HG02571 (cell line): Measurements from ENCODE around the gene DNAH6.
"Not testable (repeated sequence)": the region's sequence is repeated elsewhere in the genome, so short reads cannot be mapped to it uniquely, and the experiment has no call there.

Experiments used
- ATAC-seq: cut with Tn5 transposase; IDR thresholded peaks from one replicate; pipeline ENCODE4 v1.9.1; 2021; ENCODE audit warnings: mild to moderate bottlenecking, moderate library complexity; ENCODE audit not compliant: unreplicated experiment

Gene DNAH6, protein sequence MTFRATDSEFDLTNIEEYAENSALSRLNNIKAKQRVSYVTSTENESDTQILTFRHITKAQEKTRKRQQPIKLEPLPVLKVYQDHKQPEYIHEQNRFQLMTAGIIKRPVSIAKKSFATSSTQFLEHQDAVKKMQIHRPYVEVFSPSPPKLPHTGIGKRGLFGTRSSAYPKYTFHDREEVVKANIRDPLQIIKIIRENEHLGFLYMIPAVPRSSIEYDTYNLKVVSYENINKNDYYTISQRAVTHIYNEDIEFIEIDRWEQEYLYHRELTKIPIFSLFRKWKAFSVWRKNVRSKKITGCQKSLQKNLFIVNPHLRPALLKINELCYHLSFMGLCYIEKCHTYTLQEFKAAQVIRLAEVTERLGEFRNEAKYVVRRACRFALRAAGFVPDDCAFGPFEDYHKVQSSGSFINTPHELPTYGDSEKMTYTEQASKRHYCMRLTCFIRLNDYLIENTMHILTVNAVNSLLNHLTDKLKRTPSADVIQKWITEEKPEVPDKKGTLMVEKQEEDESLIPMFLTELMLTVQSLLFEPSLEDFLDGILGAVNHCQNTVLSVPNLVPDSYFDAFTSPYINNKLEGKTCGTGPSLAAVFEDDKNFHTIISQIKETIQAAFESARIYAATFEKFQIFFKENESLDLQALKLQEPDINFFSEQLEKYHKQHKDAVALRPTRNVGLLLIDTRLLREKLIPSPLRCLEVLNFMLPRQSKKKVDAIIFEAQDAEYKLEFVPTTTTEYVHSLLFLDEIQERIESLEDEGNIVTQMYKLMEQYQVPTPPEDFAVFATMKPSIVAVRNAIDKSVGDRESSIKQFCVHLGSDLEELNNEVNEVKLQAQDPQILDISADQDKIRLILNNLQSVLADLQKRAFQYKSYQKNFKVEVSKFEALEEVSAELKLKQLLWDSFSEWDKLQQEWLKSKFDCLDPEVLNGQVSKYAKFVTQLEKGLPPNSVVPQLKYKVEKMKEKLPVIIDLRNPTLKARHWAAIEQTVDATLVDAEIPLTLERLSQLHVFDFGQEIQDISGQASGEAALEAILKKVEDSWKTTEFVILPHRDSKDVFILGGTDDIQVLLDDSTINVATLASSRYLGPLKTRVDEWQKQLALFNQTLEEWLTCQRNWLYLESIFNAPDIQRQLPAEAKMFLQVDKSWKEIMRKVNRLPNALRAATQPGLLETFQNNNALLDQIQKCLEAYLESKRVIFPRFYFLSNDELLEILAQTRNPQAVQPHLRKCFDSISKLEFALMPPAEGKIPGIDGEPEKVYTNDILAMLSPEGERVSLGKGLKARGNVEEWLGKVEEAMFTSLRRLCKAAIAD (N-terminal part only)

DNA sequence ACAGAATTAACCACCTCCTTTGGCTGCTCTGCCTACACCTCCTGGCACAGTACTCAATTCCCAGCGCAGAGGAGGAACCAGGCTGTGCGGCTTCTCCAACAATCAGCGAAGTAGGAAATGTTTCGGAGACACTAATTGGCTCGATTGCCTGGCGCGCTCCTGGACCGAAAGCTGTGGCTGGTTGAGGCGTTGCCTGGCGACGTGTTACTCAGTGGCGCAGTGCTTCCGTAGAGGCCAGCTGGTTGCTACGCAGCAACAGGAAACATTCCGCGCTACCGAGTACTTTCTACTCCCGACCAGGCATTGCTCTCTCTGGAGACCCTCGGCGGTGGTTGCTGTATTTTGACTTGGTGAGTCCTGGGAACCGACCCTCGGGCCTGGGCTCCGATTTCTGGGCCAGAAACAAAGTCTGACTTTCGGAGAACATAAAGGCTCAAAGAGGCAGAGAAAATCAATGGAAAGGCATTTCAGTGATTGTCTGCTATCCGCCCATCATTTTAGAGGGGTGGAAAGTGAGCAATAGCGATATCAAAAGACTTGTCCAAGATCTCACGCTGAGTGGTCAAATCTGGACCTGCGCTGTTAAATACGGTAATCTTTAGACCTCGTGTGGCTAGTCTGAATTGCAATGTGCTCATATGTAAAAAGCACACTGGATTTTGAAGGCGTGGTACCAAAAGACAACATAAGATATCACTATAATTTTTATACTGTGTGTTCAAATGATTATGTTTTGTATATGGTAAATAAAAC is at the start of gene DNAH6:
Gene DNAH6, plus strand, starts transcription at position 265 of the 753 bp plus-strand sequence. CDS start 1,329 bp downstream, outside the sequence.
- ATAC-seq: peak; percentile 89

DNA sequence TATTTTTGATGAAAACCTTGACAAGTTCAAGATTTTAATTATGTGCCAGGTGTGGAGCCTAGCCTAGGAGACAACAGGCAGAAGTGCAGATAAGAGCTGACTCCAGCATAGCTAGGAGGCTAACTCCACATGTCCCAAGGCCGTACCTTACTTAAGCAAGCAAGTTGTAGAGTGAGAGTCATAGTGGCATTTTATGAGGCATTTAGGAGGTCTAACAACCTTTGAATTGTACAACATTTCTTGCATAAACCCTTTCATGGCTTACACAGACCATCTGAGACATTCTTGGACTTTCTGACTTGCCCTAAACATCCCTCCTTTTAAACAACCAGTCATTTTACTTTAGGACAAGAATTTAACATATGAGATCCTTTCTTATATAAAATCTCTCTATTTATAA is 48.9 kb upstream of the DNAH6 start:
- no peak for ATAC-seq

DNA sequence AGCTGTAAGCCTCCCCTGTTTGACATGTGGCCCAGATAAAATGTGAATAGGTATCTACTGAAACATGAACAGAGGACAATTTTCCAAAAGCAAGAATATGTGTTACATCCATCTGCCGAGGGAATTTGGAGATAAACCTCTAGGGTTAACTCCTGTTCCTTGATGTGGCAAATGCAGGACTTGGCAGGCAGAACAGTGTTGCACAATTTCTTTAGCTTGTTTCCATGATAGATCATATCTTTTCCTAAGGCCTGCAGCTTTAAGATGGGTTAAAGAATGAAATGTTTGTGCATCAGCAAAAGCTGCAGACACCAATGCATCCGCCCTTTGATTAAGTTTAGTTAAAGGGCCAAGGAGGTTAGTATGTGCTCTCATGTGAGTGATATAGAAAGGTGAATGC is 43.9 kb upstream of the DNAH6 start:
- not testable (repeated sequence) for ATAC-seq

DNA sequence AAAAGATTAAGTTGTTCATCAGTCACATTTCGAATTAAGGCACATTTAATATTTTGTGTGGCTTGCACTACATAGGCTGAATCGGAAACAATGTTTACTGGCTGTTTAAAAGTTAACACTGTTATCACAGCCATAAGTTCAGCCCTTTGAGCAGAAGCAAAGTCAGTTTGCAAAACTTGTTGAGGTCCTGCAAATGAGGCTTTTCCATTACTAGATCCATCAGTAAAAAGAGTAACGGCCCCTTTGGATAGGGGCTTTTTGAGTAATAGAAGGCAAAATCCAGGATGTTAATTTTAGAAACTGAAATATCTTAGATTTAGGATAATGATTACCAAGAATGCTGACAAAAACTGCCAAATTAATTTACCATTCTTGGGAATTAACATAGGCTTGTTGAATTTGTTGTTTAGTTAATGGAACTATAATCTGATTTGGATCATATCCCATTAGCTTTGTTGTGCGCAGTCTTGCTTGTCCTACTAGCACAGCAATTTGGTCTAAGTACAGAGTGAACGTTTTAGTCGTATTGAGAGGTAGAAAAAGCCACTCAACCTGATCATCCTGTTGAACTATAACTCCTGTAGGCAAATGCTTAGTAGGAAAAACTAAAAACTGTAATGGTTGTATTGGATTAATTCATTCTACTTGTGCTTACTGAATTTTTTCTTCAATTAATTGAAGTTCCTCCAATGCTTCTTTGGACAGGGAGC is 43.3 kb upstream of the DNAH6 start:
- ATAC-seq: no peak

DNA sequence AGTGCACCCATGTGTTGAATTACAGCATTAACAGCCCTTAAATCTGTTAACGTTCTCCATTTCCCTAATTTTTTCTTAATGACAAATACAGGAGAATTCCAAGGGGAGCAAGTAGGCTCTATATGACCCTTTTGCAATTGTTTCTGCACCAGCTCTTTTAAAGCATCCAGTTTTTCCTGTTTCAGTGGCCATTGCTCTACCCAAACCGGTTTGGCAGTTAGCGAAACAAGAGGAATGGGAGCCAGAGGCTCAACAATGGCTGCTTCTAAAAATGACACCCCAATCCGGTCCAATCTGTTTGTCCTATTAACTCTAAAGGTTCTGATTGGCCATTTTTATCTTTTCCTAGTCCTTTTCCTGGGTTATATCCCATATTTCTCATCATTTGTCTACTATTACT is 42.1 kb upstream of the DNAH6 start:
- ATAC-seq: no peak

DNA sequence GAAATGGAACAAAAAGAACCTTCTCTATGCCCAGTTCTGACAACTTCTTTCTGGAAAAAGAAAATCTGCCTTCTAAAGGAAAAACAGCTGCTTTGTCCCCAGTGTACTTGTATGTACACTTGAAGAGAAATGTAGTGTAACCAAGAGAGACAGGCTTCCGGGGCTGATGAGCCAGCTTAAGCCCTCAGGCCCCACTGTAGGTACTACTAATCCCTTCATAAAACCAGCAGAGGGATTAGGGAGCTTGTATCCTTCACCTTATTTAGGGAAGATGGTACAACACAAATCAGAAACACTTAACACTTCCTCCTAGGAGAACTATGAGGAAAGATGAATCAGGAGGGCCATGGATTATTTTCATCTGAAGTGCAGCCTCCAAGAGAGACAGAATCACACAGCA is 38.4 kb upstream of the DNAH6 start:
- no peak for ATAC-seq

DNA sequence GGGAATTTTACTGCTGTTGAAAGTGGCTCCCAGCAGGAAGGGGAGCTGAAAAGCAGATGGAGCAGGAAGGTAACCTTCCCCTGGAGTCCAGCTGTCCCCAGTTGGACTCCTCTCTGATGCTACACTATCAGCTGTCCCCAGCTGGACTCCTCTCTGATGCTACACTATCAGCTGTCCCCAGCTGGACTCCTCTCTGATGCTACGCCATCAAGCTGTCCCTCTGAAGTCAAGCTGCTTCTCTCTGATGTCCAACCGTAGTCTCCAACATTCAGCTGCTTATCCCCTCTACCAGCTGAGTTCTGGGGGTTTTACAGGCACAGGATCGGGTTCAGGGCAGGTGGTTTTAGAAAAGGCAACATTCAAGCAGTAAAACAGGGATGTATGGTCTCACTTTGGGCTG is 37.4 kb upstream of the DNAH6 start:
- no peak for ATAC-seq

DNA sequence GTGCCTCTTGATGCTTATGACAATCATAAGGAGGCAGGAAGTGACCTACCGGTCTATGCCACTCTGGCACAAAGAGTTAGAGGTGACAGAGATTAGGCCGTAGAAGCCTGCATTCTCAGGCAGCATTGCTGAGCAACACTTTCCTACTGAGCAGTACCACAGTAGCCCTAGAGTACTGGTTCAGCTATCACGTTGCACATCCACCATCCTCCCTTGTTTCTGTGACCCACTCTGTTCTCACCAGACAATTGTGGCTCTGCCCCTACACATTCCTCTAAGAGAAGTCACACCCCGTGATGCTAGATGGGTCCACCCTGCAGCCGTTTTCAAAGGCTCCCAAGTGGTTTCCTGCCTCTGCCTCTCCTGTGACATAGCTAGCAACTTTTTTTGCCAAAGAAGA is 34.6 kb upstream of the DNAH6 start:
- no peak for ATAC-seq

DNA sequence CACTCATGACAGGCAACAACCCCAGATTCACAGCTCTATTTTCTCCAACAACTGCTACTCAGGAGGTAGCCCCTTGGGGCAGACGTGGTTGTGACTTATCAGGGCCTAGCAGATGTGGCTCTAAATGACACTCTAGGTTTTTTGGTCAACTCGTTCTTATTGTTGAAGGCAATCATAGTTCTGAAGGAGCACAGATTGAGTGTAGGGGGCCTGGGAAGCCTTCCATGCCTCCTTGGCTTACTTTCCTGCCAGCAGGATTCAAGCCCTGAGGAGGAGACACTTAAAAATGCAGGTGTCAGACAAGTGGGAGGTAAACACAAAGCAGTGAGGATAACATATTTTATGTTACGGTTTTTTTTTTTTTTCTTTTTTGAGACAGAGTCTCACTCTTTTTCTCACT is 33.7 kb upstream of the DNAH6 start:
- no peak for ATAC-seq

DNA sequence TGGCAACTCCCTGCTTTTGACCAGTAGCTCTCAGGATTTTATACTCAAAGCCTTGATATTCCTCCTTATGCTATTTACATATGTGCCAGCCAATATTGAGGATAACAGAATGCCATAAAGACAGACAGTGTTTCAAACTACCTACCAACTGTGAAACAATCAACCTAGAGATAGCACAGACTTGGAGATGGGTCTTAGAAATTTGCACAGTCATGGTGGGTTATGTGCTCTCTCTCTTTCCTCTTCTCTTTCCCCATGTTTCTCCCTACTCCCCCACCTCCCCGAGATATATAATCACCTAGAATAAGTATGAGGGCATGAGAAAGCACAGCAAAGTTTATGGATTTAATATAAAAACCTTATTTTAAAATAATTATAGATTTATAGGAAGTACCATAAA is 33.0 kb upstream of the DNAH6 start:
- ATAC-seq: no peak

DNA sequence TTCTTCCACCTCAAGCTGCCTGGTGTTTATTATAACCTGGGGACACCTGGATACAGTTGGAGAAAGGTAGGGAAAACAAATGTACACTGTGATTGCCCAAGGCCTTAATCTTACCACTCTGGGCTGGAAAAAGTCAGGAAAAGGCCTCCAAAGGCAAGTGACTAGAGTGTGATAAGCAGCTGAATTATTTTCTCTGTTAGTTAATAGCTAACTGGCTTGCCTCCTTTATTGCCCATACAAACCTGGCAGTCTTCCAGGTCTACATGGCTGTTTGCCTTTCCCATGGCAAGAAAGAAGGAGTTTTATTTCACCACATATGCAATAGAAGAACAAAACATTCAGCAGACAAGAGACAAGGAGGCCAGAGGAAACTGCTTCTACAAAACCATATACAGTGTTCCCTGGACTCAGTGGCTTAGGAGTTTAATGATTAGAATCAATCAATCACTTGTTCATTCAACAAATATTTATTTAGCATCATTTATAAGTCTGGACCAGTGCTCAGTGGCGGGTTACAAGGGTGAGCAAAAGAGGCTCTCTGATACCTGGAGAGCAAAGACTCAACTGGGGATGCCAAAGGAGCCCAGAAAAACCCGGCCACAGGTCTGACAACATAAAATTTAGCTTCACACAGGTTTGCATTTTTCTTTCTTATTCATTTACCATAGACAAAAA is 29.7 kb upstream of the DNAH6 start:
- no peak for ATAC-seq

DNA sequence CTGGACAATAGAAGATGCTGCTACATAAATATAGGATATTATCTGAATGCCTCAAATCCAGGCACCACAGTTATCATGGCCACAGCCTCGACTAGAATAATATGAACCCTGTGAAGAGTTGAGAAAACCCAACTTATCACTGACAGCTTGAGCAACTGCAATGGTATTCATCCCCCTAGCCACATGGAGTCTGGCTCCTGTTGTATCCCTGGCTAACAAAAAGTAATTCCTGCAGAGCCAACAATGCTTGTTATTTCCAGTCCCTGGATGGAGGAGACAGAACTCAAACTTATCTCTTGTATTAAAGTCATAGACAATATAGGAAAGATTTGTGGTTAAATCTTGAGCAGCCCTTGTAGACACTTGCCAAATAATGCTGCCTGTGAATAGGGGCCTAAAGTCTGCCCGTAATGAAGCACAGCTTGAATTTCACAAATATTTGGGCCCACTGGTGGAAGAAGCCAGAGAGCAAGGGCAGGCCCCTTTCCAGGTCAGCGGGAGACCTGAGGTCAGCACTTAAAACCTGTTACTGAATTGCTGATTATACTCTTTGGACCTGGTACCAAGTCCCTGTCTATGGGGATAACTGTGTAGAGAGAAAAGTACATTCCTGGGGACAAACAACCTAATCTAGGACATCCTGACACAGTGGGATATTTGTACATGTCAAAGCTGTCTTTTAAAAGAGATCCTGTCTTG is 28.9 kb upstream of the DNAH6 start:
- no peak for ATAC-seq

DNA sequence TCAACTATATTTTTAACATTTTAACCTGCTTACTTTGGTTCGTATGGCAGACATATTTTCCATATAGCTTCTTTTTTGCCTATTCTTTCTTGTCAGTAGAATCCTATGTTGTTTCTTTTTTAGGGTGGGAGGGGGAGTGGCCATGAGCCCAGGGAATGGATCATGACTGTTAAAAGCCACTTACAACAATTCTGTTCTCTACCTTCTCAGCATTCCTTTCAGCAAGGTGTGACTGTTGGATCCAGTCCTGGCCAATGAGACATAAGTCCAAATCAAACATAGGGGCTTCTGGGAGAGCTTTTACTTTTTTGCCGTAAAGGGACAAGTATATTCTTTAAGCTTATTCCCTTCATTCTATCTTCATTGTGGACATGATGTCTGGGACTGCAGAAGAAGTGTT is 25.0 kb upstream of the DNAH6 start:
- ATAC-seq: no peak

DNA sequence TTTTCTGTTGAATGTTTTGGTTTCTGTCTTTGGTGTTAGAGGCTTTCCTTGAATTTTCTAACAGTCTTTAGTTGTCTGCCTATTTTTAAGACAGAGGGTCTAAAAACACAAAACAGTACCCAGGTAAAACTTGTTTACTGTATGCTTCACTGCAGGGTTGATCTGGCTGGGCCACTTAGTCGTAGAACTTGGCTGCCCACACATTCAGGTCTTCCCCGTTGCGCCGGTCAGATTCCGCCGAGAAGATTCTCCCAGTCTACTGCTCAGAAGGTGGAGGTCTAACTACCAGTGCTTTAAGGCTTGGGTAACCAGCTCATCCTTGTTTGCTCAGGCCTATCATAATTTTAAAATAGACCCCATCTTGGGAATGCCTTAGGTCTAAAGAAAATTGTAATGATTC is 24.6 kb upstream of the DNAH6 start:
- no peak for ATAC-seq

DNA sequence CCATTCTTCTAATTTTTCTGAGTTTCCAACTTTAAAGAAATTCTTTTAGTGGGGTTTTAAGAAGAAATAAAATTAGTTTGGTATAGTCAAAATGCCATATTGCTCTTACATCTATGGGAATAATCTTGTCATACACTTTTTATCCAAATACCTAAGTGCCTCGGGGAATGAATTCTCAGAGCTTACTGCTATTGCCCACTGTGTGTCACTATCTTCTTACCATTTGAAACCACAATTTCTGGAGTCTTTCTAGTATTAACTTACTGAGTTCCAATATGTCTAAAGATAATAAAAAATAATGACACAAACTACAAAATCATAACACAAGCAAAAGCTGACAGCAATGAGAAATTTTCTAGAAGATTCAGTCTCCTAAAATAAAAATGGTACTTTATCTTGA is 23.7 kb upstream of the DNAH6 start:
- ATAC-seq: no peak

DNA sequence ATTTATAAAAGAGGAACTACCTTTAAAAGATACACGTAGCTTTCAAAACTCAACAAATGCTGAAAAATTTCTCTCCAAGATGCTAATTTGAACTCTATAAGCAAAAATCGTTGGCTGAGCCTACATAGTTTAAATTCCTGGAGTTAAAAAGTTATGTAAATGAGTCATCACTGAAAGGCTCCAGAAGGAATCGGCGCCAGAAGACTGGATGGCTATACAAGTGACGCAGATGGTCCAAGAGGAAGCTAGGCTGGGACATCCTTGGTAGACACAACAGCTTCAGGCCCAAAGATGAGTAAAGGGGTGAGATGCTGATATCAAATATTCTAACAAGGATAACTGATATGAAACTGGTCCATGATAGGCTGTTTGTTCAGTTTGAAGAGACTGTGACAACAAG is 22.8 kb upstream of the DNAH6 start:
- no peak for ATAC-seq

DNA sequence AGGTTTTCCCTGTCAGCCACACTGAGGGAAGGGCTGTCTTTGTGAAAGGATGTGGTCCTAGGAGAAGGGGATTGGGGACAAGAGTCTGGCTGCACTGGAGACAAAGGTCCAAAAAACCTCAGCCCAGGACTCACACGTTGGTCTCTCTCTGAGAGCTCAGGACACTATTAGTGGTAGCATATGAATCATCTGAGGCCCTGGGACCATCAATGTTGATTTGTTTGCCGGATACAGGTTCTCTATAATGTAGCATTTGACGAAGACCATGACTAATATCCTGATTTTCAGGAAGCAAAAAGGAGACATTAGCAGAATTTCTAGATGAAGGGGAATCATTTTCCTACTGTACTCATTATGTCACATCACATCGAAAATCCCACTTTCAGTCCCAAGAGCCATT is 22.2 kb upstream of the DNAH6 start:
- no peak for ATAC-seq

DNA sequence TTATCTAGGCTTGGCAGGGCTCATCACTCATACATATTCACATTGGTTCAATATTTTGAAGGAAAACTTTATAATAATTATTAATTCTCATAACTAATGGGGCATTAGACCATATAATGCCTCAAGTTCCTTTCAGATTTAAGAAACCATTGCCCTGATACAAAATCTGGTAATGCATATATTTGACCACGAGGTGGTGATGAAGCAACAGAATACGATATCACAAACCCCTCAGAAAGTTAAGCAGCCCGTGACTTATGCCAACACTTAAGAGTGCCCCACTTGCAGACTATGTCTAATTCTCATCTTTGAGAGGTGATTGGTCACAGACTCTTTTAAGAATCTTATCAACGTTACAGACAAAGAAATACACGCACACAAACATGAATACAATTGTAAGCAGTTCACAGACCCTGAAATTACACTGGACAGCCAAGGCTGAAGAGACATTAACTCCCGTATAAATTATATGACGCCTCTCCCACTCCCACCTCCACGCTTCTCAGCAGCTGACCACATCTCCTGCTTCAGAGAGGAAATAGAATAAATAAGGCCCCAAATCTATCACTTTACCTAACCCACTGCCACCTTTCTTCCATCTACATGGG is 20.7 kb upstream of the DNAH6 start:
- peak; percentile 74 for ATAC-seq
